DOHH2 (cell line): ENCODE data around the gene PMS1.

ENCODE experiments used
- EZH2phosphoT487 ChIP-seq: fragments of 200-600 bp; sonication (generic); IDR thresholded peaks from 2 replicates; pipeline ENCODE4 v1.6.1; 2017; ENCODE audit warnings: borderline replicate concordance, mild to moderate bottlenecking, antibody characterized with exemption, low read length, moderate library complexity, mixed read lengths
- TF ChIP-seq, protein P1 (sequence below): fragments of 200-600 bp; sonication (generic); IDR thresholded peaks from one replicate; pipeline ENCODE4 v1.5.1; 2014; ENCODE audit warnings: antibody characterized with exemption, mild to moderate bottlenecking, low read depth, low read length; ENCODE audit not compliant: poor library complexity, severe bottlenecking

DNA sequence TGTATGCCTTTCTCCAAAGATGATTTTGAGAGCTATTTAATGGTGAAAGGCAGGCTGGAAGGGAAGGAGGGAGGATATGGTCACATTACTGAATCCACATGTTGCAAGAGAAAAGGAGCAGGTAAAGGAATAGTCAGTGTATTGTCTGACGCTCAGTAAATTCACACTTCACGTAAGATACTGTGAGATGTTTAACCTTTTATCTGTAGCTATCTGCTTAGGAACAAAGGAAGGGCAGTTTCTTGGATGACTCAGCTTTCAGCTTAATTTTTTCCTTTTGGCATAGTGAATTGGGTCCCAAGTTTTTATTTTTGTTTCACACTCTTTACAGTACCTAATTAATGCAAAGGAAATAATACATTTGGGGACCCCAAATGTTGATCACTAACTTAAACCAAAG is 96.2 kb downstream of the PMS1 start:
- TF ChIP-seq, protein P1, sequence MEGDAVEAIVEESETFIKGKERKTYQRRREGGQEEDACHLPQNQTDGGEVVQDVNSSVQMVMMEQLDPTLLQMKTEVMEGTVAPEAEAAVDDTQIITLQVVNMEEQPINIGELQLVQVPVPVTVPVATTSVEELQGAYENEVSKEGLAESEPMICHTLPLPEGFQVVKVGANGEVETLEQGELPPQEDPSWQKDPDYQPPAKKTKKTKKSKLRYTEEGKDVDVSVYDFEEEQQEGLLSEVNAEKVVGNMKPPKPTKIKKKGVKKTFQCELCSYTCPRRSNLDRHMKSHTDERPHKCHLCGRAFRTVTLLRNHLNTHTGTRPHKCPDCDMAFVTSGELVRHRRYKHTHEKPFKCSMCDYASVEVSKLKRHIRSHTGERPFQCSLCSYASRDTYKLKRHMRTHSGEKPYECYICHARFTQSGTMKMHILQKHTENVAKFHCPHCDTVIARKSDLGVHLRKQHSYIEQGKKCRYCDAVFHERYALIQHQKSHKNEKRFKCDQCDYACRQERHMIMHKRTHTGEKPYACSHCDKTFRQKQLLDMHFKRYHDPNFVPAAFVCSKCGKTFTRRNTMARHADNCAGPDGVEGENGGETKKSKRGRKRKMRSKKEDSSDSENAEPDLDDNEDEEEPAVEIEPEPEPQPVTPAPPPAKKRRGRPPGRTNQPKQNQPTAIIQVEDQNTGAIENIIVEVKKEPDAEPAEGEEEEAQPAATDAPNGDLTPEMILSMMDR = no peak
- no peak for TF ChIP-seq EZH2phosphoT487
